DND-41 (cell line): ENCODE measurements around the gene UROC1.

ENCODE experiments used
- ATAC-seq: fragments of 200-7000 bp; cut with Tn5 transposase; 3 replicates; pipeline ENCODE4 v1.9.1; 2021; ENCODE audit warnings: low read depth; ENCODE audit not compliant: insufficient read depth
- DNase-seq: peaks from one replicate; pipeline ENCODE4 v3.0.0-alpha.2; 2020
- H2AFZ ChIP-seq: 2 replicates; pipeline ENCODE4 v1.6.0; 2012; ENCODE audit warnings: low read depth, low read length
- H3K27ac ChIP-seq: 2 replicates; pipeline ENCODE4 v1.5.1; 2012; ENCODE audit warnings: low read length, inconsistent platforms
- H3K27me3 ChIP-seq: fragments of 200-600 bp; sonication (generic); 2 replicates; pipeline ENCODE4 v1.6.0; 2012; ENCODE audit warnings: low read length, mild to moderate bottlenecking, inconsistent platforms; ENCODE audit not compliant: insufficient read depth, poor library complexity
- H3K36me3 ChIP-seq: 2 replicates; pipeline ENCODE4 v1.5.1; 2012; ENCODE audit warnings: low read length, inconsistent platforms; ENCODE audit not compliant: insufficient read depth
- H3K4me1 ChIP-seq: 2 replicates; pipeline ENCODE4 v1.5.1; 2012; ENCODE audit warnings: mild to moderate bottlenecking, low read length; ENCODE audit not compliant: insufficient read depth
- H3K4me2 ChIP-seq: 2 replicates; pipeline ENCODE4 v1.6.0; 2012; ENCODE audit warnings: mild to moderate bottlenecking, moderate library complexity, low read length, inconsistent platforms; ENCODE audit not compliant: insufficient read depth
- H3K4me3 ChIP-seq, 2 experiments: fragments of 200-600 bp in 1 of 2; shearing (Covaris generic) in 1 of 2; 2 replicates each; pipeline ENCODE4 v1.5.1; 2012 to 2016; ENCODE audit warnings: inconsistent platforms in 2 of 2, low read length in 2 of 2, mild to moderate bottlenecking in 2 of 2, low read depth in 1 of 2, moderate library complexity in 1 of 2
- H3K79me2 ChIP-seq: 2 replicates; pipeline ENCODE4 v1.6.0; 2012; ENCODE audit warnings: low read length, inconsistent platforms; ENCODE audit not compliant: insufficient read depth
- H3K9ac ChIP-seq: 2 replicates; pipeline ENCODE4 v1.6.0; 2012; ENCODE audit warnings: low read depth, mild to moderate bottlenecking, inconsistent platforms, low read length, moderate library complexity
- H3K9me3 ChIP-seq: 2 replicates; pipeline ENCODE4 v1.5.1; 2012; ENCODE audit warnings: low read length, moderate library complexity, mild to moderate bottlenecking, inconsistent platforms; ENCODE audit not compliant: insufficient read depth, severe bottlenecking
- H4K20me1 ChIP-seq: 2 replicates; pipeline ENCODE4 v1.6.0; 2012; ENCODE audit warnings: low read length; ENCODE audit not compliant: insufficient read depth
- CTCF ChIP-seq: IDR thresholded peaks from 2 replicates; pipeline ENCODE4 v1.5.1; 2012; ENCODE audit warnings: borderline replicate concordance, low read length, moderate library complexity, mild to moderate bottlenecking; ENCODE audit not compliant: poor library complexity, severe bottlenecking; ENCODE audit errors: extremely low read depth
- EZH2 ChIP-seq: IDR thresholded peaks from 3 replicates; pipeline ENCODE4 v1.6.1; 2012; ENCODE audit warnings: borderline replicate concordance, low read depth, mild to moderate bottlenecking, moderate library complexity, low read length, inconsistent platforms; ENCODE audit not compliant: severe bottlenecking

Gene UROC1

GRCh38 chr3:126494204-126494969, 23.2 kb downstream of the UROC1 start:
- no peaks in the 10 kb centered on the region for H3K9me3 ChIP-seq
- H3K9ac ChIP-seq = peak overlapping the region; percentile 43
- H3K4me1 ChIP-seq = peaks cover 75% of the 10 kb centered on the region
- no peak for TF ChIP-seq EZH2
- TF ChIP-seq CTCF = no peak
- peak overlapping the region; percentile 78 for H3K27ac ChIP-seq
- no peaks in the 10 kb centered on the region for H3K36me3 ChIP-seq
- DNase-seq (peak; percentile 55), ATAC-seq (peak; percentile 73)
- H4K20me1 ChIP-seq = 0 out of 2 replicates have a peak, but pooled peaks cover 4% of the 10 kb centered on the region
- peaks cover 3% of the 10 kb centered on the region for H3K27me3 ChIP-seq
- peak overlapping the region; percentile 69 for H3K4me2 ChIP-seq
- peak overlapping the region in 1 of 2 experiments; percentile 50; a peak in 2 of 4 replicates for H3K4me3 ChIP-seq
- H3K79me2 ChIP-seq = no peaks in the 10 kb centered on the region
- peak overlapping the region; percentile 57 for H2AFZ ChIP-seq

GRCh38 chr3:126493739-126494138, 23.8 kb downstream of the UROC1 start:
- peaks cover 3% of the 10 kb centered on the region for H3K27me3 ChIP-seq
- H3K36me3 ChIP-seq = no peaks in the 10 kb centered on the region
- H3K79me2 ChIP-seq = no peaks in the 10 kb centered on the region
- no peak overlapping the region for H2AFZ ChIP-seq
- DNase-seq = peak; percentile 83
- 0 out of 2 replicates have a peak, but pooled peaks cover 4% of the 10 kb centered on the region for H4K20me1 ChIP-seq
- H3K9ac ChIP-seq = peak overlapping the region; percentile 43
- no peaks in the 10 kb centered on the region for H3K9me3 ChIP-seq
- peak overlapping the region; percentile 69 for H3K4me2 ChIP-seq
- H3K4me1 ChIP-seq = peaks cover 69% of the 10 kb centered on the region
- H3K4me3 ChIP-seq = peak overlapping the region in 1 of 2 experiments; percentile 50; a peak in 1 of 4 replicates
- TF ChIP-seq EZH2 (no peak), CTCF (no peak)
- H3K27ac ChIP-seq = peak overlapping the region; percentile 78
- ATAC-seq = peak; percentile 85

GRCh38 chr3:126493051-126493450, 24.5 kb downstream of the UROC1 start:
- TF ChIP-seq EZH2 (no peak), CTCF (no peak)
- Histone ChIP-seq H3K36me3 (no peaks in the 10 kb centered on the region), H3K4me2 (peak overlapping the region; percentile 69), H3K9ac (peak overlapping the region; percentile 43), H2AFZ (no peak overlapping the region), H4K20me1 (0 out of 2 replicates have a peak, but pooled peaks cover 4% of the 10 kb centered on the region), H3K27ac (peak overlapping the region; percentile 78), H3K27me3 (peaks cover 3% of the 10 kb centered on the region), H3K9me3 (no peaks in the 10 kb centered on the region), H3K4me3 (0 out of 4 replicates have a peak overlapping the region, but pooled peaks of 1 of the 2 experiments have one; percentile 5), H3K4me1 (peaks cover 62% of the 10 kb centered on the region), H3K79me2 (no peaks in the 10 kb centered on the region)
- no peak for DNase-seq
- ATAC-seq = no peak
